Peyer's patch (tissue), 4 donors: ENCODE measurements around the gene SAMD10.

ENCODE experiments used
- CTCF ChIP-seq, 6 experiments: fragments of 450-650 bp in 4 of 6; fragments of 200-600 bp in 2 of 6; sonication (generic) in 1 of 6; IDR thresholded peaks; one replicate each; pipeline ENCODE4 v1.5.1; 2017 to 2019; ENCODE audit warnings: antibody characterized with exemption in 6 of 6, mild to moderate bottlenecking in 3 of 6, moderate library complexity in 1 of 6
- POLR2A ChIP-seq, 2 donors: fragments of 450-650 bp; IDR thresholded peaks; one replicate each; pipeline ENCODE4 v1.5.1; 2017; ENCODE audit warnings: antibody characterized with exemption in 2 of 2, mild to moderate bottlenecking in 2 of 2, moderate library complexity in 2 of 2

- TF ChIP-seq CTCF (IDR thresholded peaks at IDR 0.05) (no peak), POLR2A (IDR thresholded peaks at IDR 0.05) (no peak)
Measured at GRCh38 chr20:63962426-63963347, 16.8 kb downstream of the SAMD10 start.
